Body of pancreas (tissue), 4 donors: ENCODE measurements around the gene COL13A1. TPM values are rescaled to one million over a fixed set of nuclear protein-coding genes. Genes with fewer than 3 reads are reported as not detected.

ENCODE experiments used
- ATAC-seq: fragments of 150-250 bp; one replicate; pipeline ENCODE4 v1.9.1; 2016
- DNase-seq, 4 donors: peaks; one replicate each; pipeline ENCODE4 v3.0.0-alpha.2; 2019
- H3K27ac ChIP-seq, 4 donors: fragments of 200-600 bp; sonication (generic); 1 replicate in 3 of 4; 2 replicates in 1 of 4; pipeline versions ENCODE4 v1.5.1 to v1.6.1; 2016 to 2019; ENCODE audit warnings: mild to moderate bottlenecking in 1 of 4, mixed read lengths in 1 of 4, moderate library complexity in 1 of 4
- H3K27me3 ChIP-seq, 2 donors: fragments of 200-600 bp; sonication (generic); one replicate each; pipeline ENCODE4 v1.6.0; 2016; ENCODE audit warnings: mild to moderate bottlenecking in 1 of 2
- H3K36me3 ChIP-seq, 2 donors: fragments of 200-600 bp; sonication (generic); replicated peaks in 1 of 2; 2 replicates each; pipeline ENCODE4 v1.5.1; 2016; ENCODE audit warnings: low read depth in 2 of 2; ENCODE audit not compliant: insufficient read depth in 1 of 2
- H3K4me1 ChIP-seq: fragments of 200-600 bp; sonication (generic); one replicate; pipeline ENCODE4 v1.6.0; 2016
- H3K4me3 ChIP-seq, 2 donors: fragments of 200-600 bp; sonication (generic); 1 replicate in 1 of 2; 2 replicates in 1 of 2; pipeline ENCODE4 v1.5.1; 2016 to 2019
- H3K9me3 ChIP-seq, 3 donors: fragments of 200-600 bp; sonication (generic); 1 replicate in 2 of 3; 2 replicates in 1 of 3; pipeline ENCODE4 v1.5.1; 2016
- CTCF ChIP-seq, 7 experiments: fragments of 450-650 bp in 4 of 7; fragments of 200-600 bp in 3 of 7; sonication (generic) in 3 of 7; IDR thresholded peaks; one replicate each; pipeline ENCODE4 v1.5.1; 2016 to 2019; ENCODE audit warnings: antibody characterized with exemption in 7 of 7
- POLR2A ChIP-seq, 3 donors: fragments of 450-650 bp; IDR thresholded peaks; one replicate each; pipeline ENCODE4 v1.6.1; 2016; ENCODE audit warnings: antibody characterized with exemption in 3 of 3, mild to moderate bottlenecking in 2 of 3
- WGBS, 2 donors: methylation state at CpG; one replicate each; pipeline ENCODE4 v1.1.5; 2017; 5-methylcytosine and 5-hydroxymethylcytosine counted together
- intact Hi-C: fragments of 100-400 bp; cut with DNase I; formaldehyde crosslinking; loops from one replicate; pipeline ENCODE4 v1.15.1; 2023
- total RNA-seq, 2 donors: library from RNA; depleted of rRNA; stranded (reverse); fragments of >200 nt; gene quantifications; one replicate each; pipeline ENCODE4 v1.1.0, GENCODE V29; 2016

COL13A1 gene
- total RNA-seq, 2 donors from 2014 or later: 2.3 TPM; not detected in 1

- TF ChIP-seq POLR2A (IDR thresholded peaks at IDR 0.05): no peak
- no peak for TF ChIP-seq CTCF (IDR thresholded peaks at IDR 0.05)
- DNase-seq (no peak), ATAC-seq (no peak)
- WGBS, 2 donors: 64 to 77% methylated on average over 3 of the region's 3 CpGs
- H3K9me3 ChIP-seq: no peaks in the 10 kb centered on the region
- no peaks in the 10 kb centered on the region for H3K27me3 ChIP-seq
- intact Hi-C loops: no loop called here
- no peak overlapping the region for H3K27ac ChIP-seq
- H3K4me3 ChIP-seq: no peak overlapping the region
- H3K36me3 ChIP-seq: no peaks in the 10 kb centered on the region
- peaks cover 4% of the 10 kb centered on the region for H3K4me1 ChIP-seq
Observed at GRCh38 chr10:69939061-69939460, 137.4 kb downstream of the COL13A1 start.

GRCh38 chr10:69939481-69939880 lies 137.8 kb downstream of the COL13A1 start:
- Histone ChIP-seq H3K4me3 (no peak overlapping the region), H3K27ac (no peak overlapping the region), H3K36me3 (no peaks in the 10 kb centered on the region), H3K9me3 (no peaks in the 10 kb centered on the region), H3K27me3 (no peaks in the 10 kb centered on the region), H3K4me1 (peaks cover 4% of the 10 kb centered on the region)
- WGBS, 2 donors: 69 to 81% methylated on average over 4 of the region's 4 CpGs
- DNase-seq: no peak
- no peak for ATAC-seq
- TF ChIP-seq CTCF (IDR thresholded peaks at IDR 0.05): no peak
- no peak for TF ChIP-seq POLR2A (IDR thresholded peaks at IDR 0.05)
- intact Hi-C loops: no loop called here

GRCh38 chr10:69941730-69942129 lies 140.0 kb downstream of the COL13A1 start:
- no peak for ATAC-seq
- WGBS, 2 donors: 80 to 91% methylated on average over 6 to 11 of the region's 11 CpGs
- DNase-seq: no peak
- no peak overlapping the region for H3K27ac ChIP-seq
- peaks cover 4% of the 10 kb centered on the region for H3K4me1 ChIP-seq
- TF ChIP-seq POLR2A (IDR thresholded peaks at IDR 0.05) (no peak), CTCF (IDR thresholded peaks at IDR 0.05) (no peak)
- no peak overlapping the region for H3K4me3 ChIP-seq
- intact Hi-C loops: no loop called here
- H3K27me3 ChIP-seq: no peaks in the 10 kb centered on the region
- no peaks in the 10 kb centered on the region for H3K36me3 ChIP-seq
- no peaks in the 10 kb centered on the region for H3K9me3 ChIP-seq

GRCh38 chr10:69943292-69943820 lies 141.7 kb downstream of the COL13A1 start:
- Histone ChIP-seq H3K27me3 (no peaks in the 10 kb centered on the region), H3K4me3 (no peak overlapping the region), H3K36me3 (no peaks in the 10 kb centered on the region), H3K27ac (no peak overlapping the region), H3K9me3 (no peaks in the 10 kb centered on the region), H3K4me1 (peaks cover 4% of the 10 kb centered on the region)
- ATAC-seq (no peak), DNase-seq (no peak)
- intact Hi-C loops: no loop called here
- WGBS, 2 donors: 92 to 95% methylated on average over 5 to 17 of the region's 19 CpGs
- TF ChIP-seq CTCF (IDR thresholded peaks at IDR 0.05) (no peak), POLR2A (IDR thresholded peaks at IDR 0.05) (no peak)

GRCh38 chr10:69944761-69945160 lies 143.1 kb downstream of the COL13A1 start:
- Histone ChIP-seq H3K27me3 (no peaks in the 10 kb centered on the region), H3K27ac (no peak overlapping the region), H3K36me3 (no peaks in the 10 kb centered on the region), H3K4me3 (no peak overlapping the region), H3K4me1 (no peaks in the 10 kb centered on the region), H3K9me3 (no peaks in the 10 kb centered on the region)
- ATAC-seq (no peak), DNase-seq (no peak)
- TF ChIP-seq POLR2A (IDR thresholded peaks at IDR 0.05) (no peak), CTCF (IDR thresholded peaks at IDR 0.05) (no peak)
- WGBS, 2 donors: 65 to 68% methylated on average over 7 to 10 of the region's 10 CpGs
- intact Hi-C loops: no loop called here
